ENCODE results near the gene AFF3.
"Not testable (repeated sequence)": the region's sequence is repeated elsewhere in the genome, so short reads cannot be mapped to it uniquely, and the experiment has no call there.

AFF3 gene

DNA sequence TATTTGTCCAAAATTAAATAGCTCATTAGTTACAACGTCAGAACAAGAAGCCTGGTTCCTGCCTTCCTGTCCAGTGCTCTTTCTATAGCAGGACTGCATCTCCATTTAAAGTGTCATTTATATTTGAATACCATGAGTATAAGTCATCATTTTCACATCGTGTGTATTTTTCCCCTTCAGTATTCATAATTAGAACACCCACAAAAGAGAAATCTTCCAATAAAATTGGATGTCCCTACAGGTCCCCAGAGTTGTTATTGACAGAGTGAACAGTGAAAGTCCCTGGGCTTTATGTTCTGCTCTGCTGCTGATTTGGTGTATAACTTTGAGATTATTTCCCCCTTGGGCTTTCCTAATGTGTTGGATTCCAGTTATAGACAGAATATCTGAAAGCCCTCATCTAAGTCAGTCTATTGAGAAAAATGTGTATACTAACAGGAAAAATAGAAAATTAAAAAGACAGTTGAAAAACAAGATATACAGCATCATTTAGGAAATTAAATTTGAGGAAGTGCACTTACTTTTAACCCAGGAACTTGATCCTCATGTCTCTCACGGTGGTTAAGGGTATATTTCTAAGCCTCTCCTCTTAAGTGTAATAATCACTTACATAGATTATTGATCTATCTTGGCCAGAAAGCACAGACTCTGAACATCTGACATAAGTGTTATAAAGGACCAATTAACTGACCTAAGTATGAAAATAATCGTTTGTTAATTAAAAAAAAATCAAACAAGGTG, 637.4 kb downstream of the AFF3 start:
- FAIRE-seq, result no peak

DNA sequence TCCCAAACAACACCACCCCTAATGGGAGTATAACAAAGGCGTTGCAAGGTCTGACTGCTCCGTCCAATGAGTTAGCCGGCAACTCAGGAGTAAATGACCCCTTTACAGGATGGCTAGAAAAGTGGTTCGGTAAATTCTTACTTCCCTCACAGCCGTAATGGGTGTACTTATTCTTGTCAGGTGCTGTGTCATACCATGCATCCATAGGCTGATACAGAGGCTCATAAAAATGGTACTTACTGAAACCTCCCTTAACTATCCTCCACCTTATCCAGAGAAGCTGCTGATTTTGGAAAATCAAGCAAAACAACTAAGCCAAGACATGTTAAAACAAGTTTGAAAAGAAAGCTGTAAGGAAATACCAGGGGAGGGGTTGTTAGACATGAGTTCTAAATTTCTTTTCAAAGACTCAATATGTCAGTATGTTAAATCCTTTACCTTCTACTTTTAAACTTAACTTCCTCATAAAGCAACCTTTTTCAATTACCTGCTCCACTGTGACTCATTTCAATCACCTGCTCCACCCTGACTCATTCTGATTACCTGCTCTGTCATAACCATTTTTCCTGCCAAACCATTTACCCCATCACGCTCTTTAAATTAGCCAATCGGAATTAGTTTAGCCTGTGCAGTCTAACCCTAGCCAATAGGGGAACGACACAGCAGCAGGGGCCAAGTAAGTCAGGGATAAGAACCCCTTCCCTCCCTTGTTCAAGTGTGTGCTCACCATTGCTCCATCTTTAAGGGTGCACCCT, 638.6 kb downstream of the AFF3 start:
- not testable (repeated sequence) for FAIRE-seq

DNA sequence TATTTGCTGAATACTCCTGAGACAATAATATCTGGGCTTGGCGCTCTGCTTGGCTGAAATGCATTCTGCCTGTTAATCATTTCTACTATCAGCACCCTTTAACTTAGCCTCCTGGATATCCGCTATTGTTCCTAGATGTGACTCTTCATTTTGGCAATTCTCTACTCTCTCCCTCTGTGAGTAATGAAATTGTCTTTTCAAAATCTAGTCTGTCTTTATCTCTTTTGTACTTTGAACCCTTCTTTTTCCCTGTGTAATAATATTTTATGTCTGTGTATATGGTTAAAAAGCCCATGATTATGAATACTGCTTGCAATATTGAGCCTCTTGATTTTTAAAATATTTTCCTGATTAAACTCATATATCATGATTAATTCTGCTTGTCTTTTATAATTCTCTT, 646.4 kb downstream of the AFF3 start:
- FAIRE-seq, result no peak
